Neural cell (in vitro differentiated cells): ENCODE data around the gene CAPN2. TPM values are rescaled to one million over a fixed set of nuclear protein-coding genes. Genes with fewer than 3 reads are reported as not detected.

ENCODE experiments used
- H2AFZ ChIP-seq: fragments of 200-600, 300-800 bp; sonication (generic), shearing (Covaris generic); 2 replicates; pipeline ENCODE4 v1.6.0; 2014; ENCODE audit warnings: low read depth, mild to moderate bottlenecking, antibody characterized with exemption, low read length, moderate library complexity
- H3F3A ChIP-seq: fragments of 200-600 bp; shearing (Covaris generic); 2 replicates; pipeline ENCODE4 v1.6.1; 2016; ENCODE audit warnings: mild to moderate bottlenecking, moderate library complexity, mixed read lengths, antibody characterized with exemption, low read length; ENCODE audit not compliant: insufficient read depth, poor library complexity, severe bottlenecking
- H3K27ac ChIP-seq: fragments of 200-600, 300-800 bp; sonication (generic), shearing (Covaris generic); 2 replicates; pipeline ENCODE4 v1.5.1; 2014; ENCODE audit warnings: mild to moderate bottlenecking, low read length, moderate library complexity
- H3K27me3 ChIP-seq: fragments of 300-800, 200-600 bp; sonication (generic), shearing (Covaris generic); 2 replicates; pipeline ENCODE4 v1.6.0; 2014; ENCODE audit warnings: mild to moderate bottlenecking, low read depth, low read length, moderate library complexity; ENCODE audit not compliant: insufficient read depth
- H3K36me3 ChIP-seq: fragments of 300-800, 200-600 bp; sonication (generic), shearing (Covaris generic); 2 replicates; pipeline ENCODE4 v1.5.1; 2014; ENCODE audit warnings: mild to moderate bottlenecking, antibody characterized with exemption, low read length, moderate library complexity; ENCODE audit not compliant: insufficient read depth
- H3K4me2 ChIP-seq: fragments of 300-800, 200-600 bp; sonication (generic), shearing (Covaris generic); 2 replicates; pipeline ENCODE4 v1.6.0; 2014; ENCODE audit warnings: mild to moderate bottlenecking, low read length
- H3K4me3 ChIP-seq: fragments of 300-800, 200-600 bp; sonication (generic), shearing (Covaris generic); 2 replicates; pipeline ENCODE4 v1.5.1; 2014; ENCODE audit warnings: mild to moderate bottlenecking, low read length, moderate library complexity
- H3K79me2 ChIP-seq: fragments of 200-600 bp; shearing (Covaris generic); replicated peaks from 2 replicates; pipeline ENCODE4 v1.6.0; 2014; ENCODE audit warnings: mild to moderate bottlenecking, low read length, moderate library complexity; ENCODE audit not compliant: insufficient read depth
- H3K9ac ChIP-seq: fragments of 300-800, 200-600 bp; sonication (generic), shearing (Covaris generic); 2 replicates; pipeline ENCODE4 v1.6.1; 2016; ENCODE audit warnings: mild to moderate bottlenecking, low read length, mixed read lengths
- H3K9me2 ChIP-seq: fragments of 200-600 bp; shearing (Covaris generic); 2 replicates; pipeline ENCODE4 v1.6.1; 2016; ENCODE audit warnings: mild to moderate bottlenecking, low read length, mixed read lengths; ENCODE audit not compliant: insufficient read depth
- H3K9me3 ChIP-seq: fragments of 200-600, 300-800 bp; sonication (generic), shearing (Covaris generic); 2 replicates; pipeline ENCODE4 v1.6.1; 2016; ENCODE audit warnings: mild to moderate bottlenecking, mixed run types, low read length, moderate library complexity, mixed read lengths
- H4K20me1 ChIP-seq: fragments of 200-600 bp; shearing (Covaris generic); 2 replicates; pipeline ENCODE4 v1.6.1; 2016; ENCODE audit warnings: mild to moderate bottlenecking, mixed run types; ENCODE audit not compliant: insufficient read depth
- CTCF ChIP-seq: fragments of 450-650 bp; IDR thresholded peaks from 2 replicates; pipeline ENCODE4 v1.5.1; 2014; ENCODE audit warnings: antibody characterized with exemption, mild to moderate bottlenecking, moderate library complexity; ENCODE audit not compliant: poor library complexity, severe bottlenecking
- EP300 ChIP-seq: fragments of 450-650 bp; conservative IDR thresholded peaks from 2 replicates; pipeline ENCODE4 v1.6.1; 2014; ENCODE audit warnings: antibody characterized with exemption, mild to moderate bottlenecking, moderate library complexity; ENCODE audit not compliant: poor library complexity, severe bottlenecking
- EZH2 ChIP-seq: fragments of 200-600, 300-800 bp; shearing (Covaris generic), sonication (generic); IDR thresholded peaks from 2 replicates; pipeline ENCODE4 v1.6.1; 2014; ENCODE audit warnings: antibody characterized with exemption, low read length, borderline replicate concordance, mild to moderate bottlenecking; ENCODE audit not compliant: insufficient read depth, poor library complexity, severe bottlenecking
- MXI1 ChIP-seq: fragments of 450-650 bp; conservative IDR thresholded peaks from 2 replicates; pipeline ENCODE4 v1.6.1; 2014; ENCODE audit warnings: antibody characterized with exemption, mild to moderate bottlenecking; ENCODE audit not compliant: poor library complexity, severe bottlenecking
- POLR2AphosphoS5 ChIP-seq: IDR thresholded peaks from 2 replicates; pipeline ENCODE4 v1.6.1; 2012
- RAD21 ChIP-seq: fragments of 450-650 bp; conservative IDR thresholded peaks from 2 replicates; pipeline ENCODE4 v1.6.1; 2014; ENCODE audit warnings: antibody characterized with exemption, mild to moderate bottlenecking, moderate library complexity
- REST ChIP-seq: IDR thresholded peaks from 2 replicates; pipeline ENCODE4 v1.6.1; 2012; ENCODE audit warnings: borderline replicate concordance
- SMC3 ChIP-seq: fragments of 450-650 bp; conservative IDR thresholded peaks from 2 replicates; pipeline ENCODE4 v1.6.1; 2014; ENCODE audit warnings: antibody characterized with exemption, mild to moderate bottlenecking, moderate library complexity; ENCODE audit not compliant: poor library complexity
- TAF1 ChIP-seq: IDR thresholded peaks from 2 replicates; pipeline ENCODE4 v1.6.1; 2012; ENCODE audit warnings: low read depth
- polyA plus RNA-seq: library from polyadenylated mRNA; depleted of rRNA; stranded (reverse); fragments of >200 nt; gene quantifications from 2 replicates; pipeline ENCODE4 v1.2.3, GENCODE V29; 2014

CAPN2 gene
- polyA plus RNA-seq, 1 donor from 2014 or later, result 58.8 TPM

GRCh38 chr1:223664106-223664505 is 48.2 kb upstream of the CAPN2 start:
- no peak for TF ChIP-seq SMC3
- no peak for TF ChIP-seq POLR2AphosphoS5
- TF ChIP-seq MXI1, result no peak
- TF ChIP-seq EZH2, result no peak
- TF ChIP-seq REST, result no peak
- no peak for TF ChIP-seq CTCF
- no peak for TF ChIP-seq RAD21
- TF ChIP-seq EP300, result no peak
- TF ChIP-seq TAF1, result no peak
- H3K9ac ChIP-seq, result no peak overlapping the region
- no peaks in the 10 kb centered on the region for H3K27me3 ChIP-seq
- no peaks in the 10 kb centered on the region for H4K20me1 ChIP-seq
- H3K4me3 ChIP-seq, result no peak overlapping the region
- no peaks in the 10 kb centered on the region for H3K9me2 ChIP-seq
- no peak overlapping the region for H3K27ac ChIP-seq
- no peak overlapping the region for H3K4me2 ChIP-seq
- no peak overlapping the region for H2AFZ ChIP-seq
- H3F3A ChIP-seq, result no peaks in the 10 kb centered on the region
- H3K36me3 ChIP-seq, result no peaks in the 10 kb centered on the region
- no peaks in the 10 kb centered on the region for H3K9me3 ChIP-seq
- H3K79me2 ChIP-seq, result no peaks in the 10 kb centered on the region

GRCh38 chr1:223665592-223666312 is 46.6 kb upstream of the CAPN2 start, which contains the start of gene CAPN8:
CAPN8 (minus strand) TSS chr1:223665701; CDS start chr1:223665646, 55 bp downstream.
- H3K9me3 ChIP-seq, result no peaks in the 10 kb centered on the region

More at GRCh38 chr1:223665592-223666312, 46.6 kb upstream of the CAPN2 start, which contains the start of gene CAPN8:
- no peaks in the 10 kb centered on the region for H3K79me2 ChIP-seq
- H3F3A ChIP-seq, result no peaks in the 10 kb centered on the region
- H3K27me3 ChIP-seq, result no peaks in the 10 kb centered on the region
- H3K4me3 ChIP-seq, result no peak within 1 kb of the TSS
- H4K20me1 ChIP-seq, result no peaks in the 10 kb centered on the region
- no peaks in the 10 kb centered on the region for H3K36me3 ChIP-seq
- no peak within 1 kb of the TSS for H3K4me2 ChIP-seq
- no peak within 1 kb of the TSS for H3K27ac ChIP-seq
- no peaks in the 10 kb centered on the region for H3K9me2 ChIP-seq
- TF ChIP-seq POLR2AphosphoS5 (no peak), MXI1 (no peak), SMC3 (no peak), REST (no peak)
- H2AFZ ChIP-seq, result no peak within 1 kb of the TSS
- no peak within 1 kb of the TSS for H3K9ac ChIP-seq
